Measurements from ENCODE around the gene CCT8.

Gene CCT8

GRCh38 chr21:29073222-29074006 lies at the start of gene CCT8:
TSS of gene CCT8 (minus strand) at chr21:29073648. CDS start at chr21:29073590, 58 bp downstream.
- Histone ChIP-seq H3K9me3 (ENCODE audit: insufficient read depth, low read length) (no peaks in the 10 kb centered on the region), H3K4me2 (ENCODE audit: low read depth, low read length, poor library complexity, severe bottlenecking) (peak within 1 kb of the TSS; percentile 94), H3K27me3 (ENCODE audit: low read length) (no peaks in the 10 kb centered on the region), H3K4me3 (ENCODE audit: insufficient read depth, low read length, poor library complexity, severe bottlenecking) (peak within 1 kb of the TSS; percentile 85), H3K27ac (ENCODE audit: low read depth, low read length) (peak within 1 kb of the TSS; percentile 60), H3F3A (ENCODE audit: insufficient read depth) (peaks cover 26% of the 10 kb centered on the region), H3K79me2 (ENCODE audit: insufficient read depth, low read length) (peaks cover 51% of the 10 kb centered on the region), H3K9ac (ENCODE audit: low read length) (peak within 1 kb of the TSS; percentile 89), H2AFZ (ENCODE audit: low read depth, low read length, severe bottlenecking) (peak within 1 kb of the TSS; percentile 57), H3K9me2 (replicated peaks; ENCODE audit: insufficient read depth, low read length) (no peaks in the 10 kb centered on the region), H3K36me3 (ENCODE audit: low read length) (peaks cover 25% of the 10 kb centered on the region), H4K20me1 (ENCODE audit: low read depth, low read length) (peaks cover 41% of the 10 kb centered on the region)
- TF ChIP-seq EZH2phosphoT487 (conservative IDR thresholded peaks at IDR 0.05; ENCODE audit: low read length) (no peak), CTCF (IDR thresholded peaks at IDR 0.05; ENCODE audit: insufficient read depth, low read length, poor library complexity, severe bottlenecking) (no peak)

- H3K27me3 ChIP-seq (ENCODE audit: low read length) = no peaks in the 10 kb centered on the region
- no peaks in the 10 kb centered on the region for H3K9me3 ChIP-seq (ENCODE audit: insufficient read depth, low read length)
- H3F3A ChIP-seq (ENCODE audit: insufficient read depth) = no peaks in the 10 kb centered on the region
- TF ChIP-seq CTCF (IDR thresholded peaks at IDR 0.05; ENCODE audit: insufficient read depth, low read length, poor library complexity, severe bottlenecking) (no peak), EZH2phosphoT487 (conservative IDR thresholded peaks at IDR 0.05; ENCODE audit: low read length) (no peak)
- no peaks in the 10 kb centered on the region for H3K36me3 ChIP-seq (ENCODE audit: low read length)
- H3K4me3 ChIP-seq (ENCODE audit: insufficient read depth, low read length, poor library complexity, severe bottlenecking) = no peak overlapping the region
- no peak overlapping the region for H3K9ac ChIP-seq (ENCODE audit: low read length)
- H2AFZ ChIP-seq (ENCODE audit: low read depth, low read length, severe bottlenecking) = no peak overlapping the region
- no peaks in the 10 kb centered on the region for H3K79me2 ChIP-seq (ENCODE audit: insufficient read depth, low read length)
- no peaks in the 10 kb centered on the region for H3K9me2 ChIP-seq (replicated peaks; ENCODE audit: insufficient read depth, low read length)
- no peak overlapping the region for H3K27ac ChIP-seq (ENCODE audit: low read depth, low read length)
- H3K4me2 ChIP-seq (ENCODE audit: low read depth, low read length, poor library complexity, severe bottlenecking) = no peak overlapping the region
- H4K20me1 ChIP-seq (ENCODE audit: low read depth, low read length) = no peaks in the 10 kb centered on the region
These were observed 48.3 kb upstream of the CCT8 start for GRCh38 chr21:29121759-29122158.

- H3K9me3 ChIP-seq (ENCODE audit: insufficient read depth, low read length) = no peaks in the 10 kb centered on the region
- H2AFZ ChIP-seq (ENCODE audit: low read depth, low read length, severe bottlenecking) = no peak overlapping the region
- no peak overlapping the region for H3K27ac ChIP-seq (ENCODE audit: low read depth, low read length)
- no peaks in the 10 kb centered on the region for H3F3A ChIP-seq (ENCODE audit: insufficient read depth)
- H3K79me2 ChIP-seq (ENCODE audit: insufficient read depth, low read length) = no peaks in the 10 kb centered on the region
- H3K27me3 ChIP-seq (ENCODE audit: low read length) = no peaks in the 10 kb centered on the region
- H3K4me3 ChIP-seq (ENCODE audit: insufficient read depth, low read length, poor library complexity, severe bottlenecking) = no peak overlapping the region
- no peaks in the 10 kb centered on the region for H3K36me3 ChIP-seq (ENCODE audit: low read length)
- H3K9me2 ChIP-seq (replicated peaks; ENCODE audit: insufficient read depth, low read length) = no peaks in the 10 kb centered on the region
- no peaks in the 10 kb centered on the region; the same call in 1 of the 2 replicates for H4K20me1 ChIP-seq (ENCODE audit: low read depth, low read length)
- TF ChIP-seq CTCF (IDR thresholded peaks at IDR 0.05; ENCODE audit: insufficient read depth, low read length, poor library complexity, severe bottlenecking) = no peak
- no peak overlapping the region for H3K9ac ChIP-seq (ENCODE audit: low read length)
- no peak overlapping the region for H3K4me2 ChIP-seq (ENCODE audit: low read depth, low read length, poor library complexity, severe bottlenecking)
These were observed 44.0 kb upstream of the CCT8 start for GRCh38 chr21:29117372-29117955.
